HEK293 (cell line): ENCODE results near the gene DERL2.

Experiments used
- GLIS2 ChIP-seq: fragments of 450-650 bp; formaldehyde crosslinking; IDR thresholded peaks from 2 replicates; pipeline ENCODE4 v1.5.1; 2016; ENCODE audit warnings: missing biosample characterization, missing genetic modification characterization
- HOXC10 ChIP-seq: sonication (generic); formaldehyde crosslinking; IDR thresholded peaks from 2 replicates; pipeline ENCODE4 v1.8.1; 2023; ENCODE audit warnings: mild to moderate bottlenecking, missing genetic modification reagents
- KLF10 ChIP-seq: fragments of 450-650 bp; IDR thresholded peaks from 2 replicates; pipeline ENCODE4 v1.5.1; 2018; ENCODE audit warnings: missing biosample characterization, mild to moderate bottlenecking, missing genetic modification characterization
- OSR2 ChIP-seq: fragments of 450-650 bp; formaldehyde crosslinking; IDR thresholded peaks from 2 replicates; pipeline ENCODE4 v1.5.1; 2016; ENCODE audit warnings: missing biosample characterization, missing genetic modification characterization
- SCRT2 ChIP-seq: fragments of 450-650 bp; formaldehyde crosslinking; IDR thresholded peaks from 2 replicates; pipeline ENCODE4 v1.5.1; 2016; ENCODE audit warnings: missing biosample characterization, missing genetic modification characterization
- SP2 ChIP-seq: fragments of 450-650 bp; formaldehyde crosslinking; IDR thresholded peaks from 2 replicates; pipeline ENCODE4 v1.5.1; 2016; ENCODE audit warnings: missing biosample characterization, missing genetic modification characterization
- SP3 ChIP-seq: fragments of 450-650 bp; formaldehyde crosslinking; IDR thresholded peaks from 2 replicates; pipeline ENCODE4 v1.5.1; 2016; ENCODE audit warnings: missing biosample characterization, missing genetic modification characterization
- ZBTB8A ChIP-seq: fragments of 450-650 bp; formaldehyde crosslinking; IDR thresholded peaks from 2 replicates; pipeline ENCODE4 v1.5.1; 2016; ENCODE audit warnings: missing biosample characterization, missing genetic modification characterization
- ZIC2 ChIP-seq: fragments of 450-650 bp; formaldehyde crosslinking; IDR thresholded peaks from 2 replicates; pipeline ENCODE4 v1.5.1; 2016; ENCODE audit warnings: missing biosample characterization, missing genetic modification characterization
- ZNF24 ChIP-seq: fragments of 450-650 bp; formaldehyde crosslinking; IDR thresholded peaks from 2 replicates; pipeline ENCODE4 v1.5.1; 2016; ENCODE audit warnings: missing biosample characterization, missing genetic modification characterization
- ZNF248 ChIP-seq: fragments of 450-650 bp; formaldehyde crosslinking; IDR thresholded peaks from 2 replicates; pipeline ENCODE4 v1.5.1; 2017; ENCODE audit warnings: missing biosample characterization, missing genetic modification characterization
- ZNF394 ChIP-seq: fragments of 450-650 bp; formaldehyde crosslinking; IDR thresholded peaks from 2 replicates; pipeline ENCODE4 v1.5.1; 2016; ENCODE audit warnings: missing biosample characterization, missing genetic modification characterization, mild to moderate bottlenecking, moderate library complexity, borderline replicate concordance
- ZNF473 ChIP-seq: fragments of 450-650 bp; formaldehyde crosslinking; IDR thresholded peaks from 2 replicates; pipeline ENCODE4 v1.5.1; 2017; ENCODE audit warnings: missing biosample characterization, missing genetic modification characterization
- ZNF530 ChIP-seq: fragments of 450-650 bp; formaldehyde crosslinking; IDR thresholded peaks from 2 replicates; pipeline ENCODE4 v1.5.1; 2016; ENCODE audit warnings: low read depth, missing biosample characterization, missing genetic modification characterization
- ZNF561 ChIP-seq: fragments of 450-650 bp; IDR thresholded peaks from 2 replicates; pipeline ENCODE4 v1.5.1; 2018; ENCODE audit warnings: missing biosample characterization, missing genetic modification characterization, borderline replicate concordance
- ZNF626 ChIP-seq: fragments of 450-650 bp; sonication (Bioruptor Pico); formaldehyde crosslinking; IDR thresholded peaks from 2 replicates; pipeline ENCODE4 v1.5.1; 2018; ENCODE audit warnings: missing biosample characterization, missing genetic modification characterization, inconsistent platforms
- TF ChIP-seq, protein P1 (sequence below): fragments of 450-650 bp; formaldehyde crosslinking; conservative IDR thresholded peaks from 2 replicates; pipeline ENCODE4 v1.5.1; 2016; ENCODE audit warnings: low read depth, missing biosample characterization, missing genetic modification characterization
- TF ChIP-seq, protein P2 (sequence below): fragments of 450-650 bp; formaldehyde crosslinking; optimal IDR thresholded peaks from 2 replicates; pipeline ENCODE3; 2016; ENCODE audit warnings: missing biosample characterization, mild to moderate bottlenecking, missing genetic modification characterization
- TF ChIP-seq, protein P3 (sequence below): IDR thresholded peaks from 2 replicates; pipeline ENCODE4 v1.6.1; 2011; ENCODE audit warnings: mild to moderate bottlenecking, low read depth, low read length, borderline replicate concordance
- TF ChIP-seq, protein P4 (sequence below): fragments of 450-650 bp; formaldehyde crosslinking; IDR thresholded peaks from 2 replicates; pipeline ENCODE4 v1.5.1; 2016; ENCODE audit warnings: missing biosample characterization, missing genetic modification characterization
- TF ChIP-seq, protein P5 (sequence below): fragments of 450-650 bp; formaldehyde crosslinking; IDR thresholded peaks from 2 replicates; pipeline ENCODE4 v1.5.1; 2016; ENCODE audit warnings: missing biosample characterization, missing genetic modification characterization
- TF ChIP-seq, protein P6 (sequence below): fragments of 450-650 bp; formaldehyde crosslinking; IDR thresholded peaks from 2 replicates; pipeline ENCODE4 v1.5.1; 2017; ENCODE audit warnings: missing biosample characterization, missing genetic modification characterization
- TF ChIP-seq, protein P7 (sequence below): fragments of 450-650 bp; formaldehyde crosslinking; IDR thresholded peaks from 2 replicates; pipeline ENCODE4 v1.5.1; 2016; ENCODE audit warnings: missing biosample characterization, missing genetic modification characterization

Gene DERL2

DNA sequence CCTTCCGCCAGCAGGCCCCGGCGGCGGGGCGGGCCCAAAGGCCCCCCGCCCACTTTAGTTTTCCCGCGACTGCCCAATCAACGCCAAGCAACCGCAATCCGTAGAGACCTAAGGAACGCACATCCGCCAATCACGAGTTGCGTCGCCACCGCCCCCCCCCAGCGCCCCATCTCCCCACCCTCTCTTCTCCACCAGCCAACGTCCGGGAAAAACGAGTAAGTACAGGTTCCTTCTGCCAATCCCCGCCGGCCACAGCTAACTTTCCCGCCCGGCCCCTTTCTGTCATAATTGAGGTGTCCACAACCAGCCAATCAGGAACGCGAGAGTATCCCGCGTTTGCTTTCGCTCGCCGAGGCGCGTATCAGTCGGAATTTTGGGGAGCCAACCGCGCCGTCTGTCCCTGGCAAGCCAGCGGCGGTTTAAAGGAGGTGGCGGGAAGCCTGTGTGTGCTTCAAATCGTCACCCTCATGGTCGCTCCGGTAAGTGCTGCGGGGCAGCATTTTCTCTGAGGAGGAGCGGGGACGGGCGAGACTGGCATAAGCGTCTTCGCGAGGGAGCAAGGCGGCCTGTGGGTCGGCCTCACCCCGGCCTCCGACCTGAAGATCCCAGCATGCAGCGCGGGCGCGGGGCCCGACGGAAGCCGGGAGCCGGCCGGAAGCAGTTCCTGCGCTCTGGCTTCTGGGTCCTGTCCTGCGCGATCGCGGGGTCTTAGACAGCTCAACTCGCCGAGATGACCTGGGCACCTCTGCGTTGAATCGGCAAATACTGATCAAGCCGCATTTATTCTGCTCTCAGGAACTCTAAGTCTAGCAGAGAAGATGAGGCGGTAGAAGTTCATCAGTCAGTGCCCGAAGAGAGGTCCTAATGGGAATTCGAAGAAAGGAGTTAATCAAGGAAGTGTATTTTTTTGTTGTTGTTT, 487 bp upstream of the DERL2 start, which contains the start of gene MIS12 (continued):
- TF ChIP-seq, protein P1, sequence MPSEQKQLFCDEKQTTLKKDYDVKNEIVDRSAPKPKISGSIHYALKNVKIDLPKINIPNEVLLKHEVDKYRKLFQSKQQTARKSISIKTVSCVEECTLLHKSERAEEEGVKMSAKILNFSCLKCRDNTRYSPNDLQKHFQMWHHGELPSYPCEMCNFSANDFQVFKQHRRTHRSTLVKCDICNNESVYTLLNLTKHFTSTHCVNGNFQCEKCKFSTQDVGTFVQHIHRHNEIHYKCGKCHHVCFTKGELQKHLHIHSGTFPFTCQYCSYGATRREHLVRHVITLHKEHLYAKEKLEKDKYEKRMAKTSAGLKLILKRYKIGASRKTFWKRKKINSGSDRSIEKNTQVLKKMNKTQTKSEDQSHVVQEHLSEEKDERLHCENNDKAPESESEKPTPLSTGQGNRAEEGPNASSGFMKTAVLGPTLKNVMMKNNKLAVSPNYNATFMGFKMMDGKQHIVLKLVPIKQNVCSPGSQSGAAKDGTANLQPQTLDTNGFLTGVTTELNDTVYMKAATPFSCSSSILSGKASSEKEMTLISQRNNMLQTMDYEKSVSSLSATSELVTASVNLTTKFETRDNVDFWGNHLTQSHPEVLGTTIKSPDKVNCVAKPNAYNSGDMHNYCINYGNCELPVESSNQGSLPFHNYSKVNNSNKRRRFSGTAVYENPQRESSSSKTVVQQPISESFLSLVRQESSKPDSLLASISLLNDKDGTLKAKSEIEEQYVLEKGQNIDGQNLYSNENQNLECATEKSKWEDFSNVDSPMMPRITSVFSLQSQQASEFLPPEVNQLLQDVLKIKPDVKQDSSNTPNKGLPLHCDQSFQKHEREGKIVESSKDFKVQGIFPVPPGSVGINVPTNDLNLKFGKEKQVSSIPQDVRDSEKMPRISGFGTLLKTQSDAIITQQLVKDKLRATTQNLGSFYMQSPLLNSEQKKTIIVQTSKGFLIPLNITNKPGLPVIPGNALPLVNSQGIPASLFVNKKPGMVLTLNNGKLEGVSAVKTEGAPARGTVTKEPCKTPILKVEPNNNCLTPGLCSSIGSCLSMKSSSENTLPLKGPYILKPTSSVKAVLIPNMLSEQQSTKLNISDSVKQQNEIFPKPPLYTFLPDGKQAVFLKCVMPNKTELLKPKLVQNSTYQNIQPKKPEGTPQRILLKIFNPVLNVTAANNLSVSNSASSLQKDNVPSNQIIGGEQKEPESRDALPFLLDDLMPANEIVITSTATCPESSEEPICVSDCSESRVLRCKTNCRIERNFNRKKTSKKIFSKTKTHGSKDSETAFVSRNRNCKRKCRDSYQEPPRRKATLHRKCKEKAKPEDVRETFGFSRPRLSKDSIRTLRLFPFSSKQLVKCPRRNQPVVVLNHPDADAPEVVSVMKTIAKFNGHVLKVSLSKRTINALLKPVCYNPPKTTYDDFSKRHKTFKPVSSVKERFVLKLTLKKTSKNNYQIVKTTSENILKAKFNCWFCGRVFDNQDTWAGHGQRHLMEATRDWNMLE, result peak; percentile 93
- TF ChIP-seq, protein P2, sequence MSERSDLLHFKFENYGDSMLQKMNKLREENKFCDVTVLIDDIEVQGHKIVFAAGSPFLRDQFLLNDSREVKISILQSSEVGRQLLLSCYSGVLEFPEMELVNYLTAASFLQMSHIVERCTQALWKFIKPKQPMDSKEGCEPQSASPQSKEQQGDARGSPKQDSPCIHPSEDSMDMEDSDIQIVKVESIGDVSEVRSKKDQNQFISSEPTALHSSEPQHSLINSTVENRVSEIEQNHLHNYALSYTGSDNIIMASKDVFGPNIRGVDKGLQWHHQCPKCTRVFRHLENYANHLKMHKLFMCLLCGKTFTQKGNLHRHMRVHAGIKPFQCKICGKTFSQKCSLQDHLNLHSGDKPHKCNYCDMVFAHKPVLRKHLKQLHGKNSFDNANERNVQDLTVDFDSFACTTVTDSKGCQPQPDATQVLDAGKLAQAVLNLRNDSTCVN, result peak; percentile 85
- TF ChIP-seq, protein P3, sequence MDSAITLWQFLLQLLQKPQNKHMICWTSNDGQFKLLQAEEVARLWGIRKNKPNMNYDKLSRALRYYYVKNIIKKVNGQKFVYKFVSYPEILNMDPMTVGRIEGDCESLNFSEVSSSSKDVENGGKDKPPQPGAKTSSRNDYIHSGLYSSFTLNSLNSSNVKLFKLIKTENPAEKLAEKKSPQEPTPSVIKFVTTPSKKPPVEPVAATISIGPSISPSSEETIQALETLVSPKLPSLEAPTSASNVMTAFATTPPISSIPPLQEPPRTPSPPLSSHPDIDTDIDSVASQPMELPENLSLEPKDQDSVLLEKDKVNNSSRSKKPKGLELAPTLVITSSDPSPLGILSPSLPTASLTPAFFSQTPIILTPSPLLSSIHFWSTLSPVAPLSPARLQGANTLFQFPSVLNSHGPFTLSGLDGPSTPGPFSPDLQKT, result peak; percentile 29; the same call in 1 of the 2 replicates
- TF ChIP-seq ZNF626 (tag by site-specific recombination) (no peak), ZNF24 (tag by site-specific recombination) (peak; percentile 55; the same call in 1 of the 2 replicates), ZNF248 (tag by site-specific recombination) (no peak), ZNF561 (peak; percentile 93), OSR2 (peak; percentile 86), SP2 (tag by site-specific recombination) (peak; percentile 89), ZNF473 (tag by site-specific recombination) (no peak), SP3 (tag by site-specific recombination) (peak; percentile 76), SCRT2 (tag by site-specific recombination) (no peak; the same call in 1 of the 2 replicates), KLF10 (peak; percentile 84), ZBTB8A (peak; percentile 59; the same call in 1 of the 2 replicates), HOXC10 (CRISPR knock-in tag) (peak; percentile 96), ZNF530 (tag by site-specific recombination) (no peak), ZNF394 (tag by site-specific recombination) (peak; percentile 82), ZIC2 (tag by site-specific recombination) (0 out of 2 replicates have a peak, but pooled peaks have one; percentile 19), GLIS2 (tag by site-specific recombination) (peak; percentile 70)
- TF ChIP-seq, protein P4, sequence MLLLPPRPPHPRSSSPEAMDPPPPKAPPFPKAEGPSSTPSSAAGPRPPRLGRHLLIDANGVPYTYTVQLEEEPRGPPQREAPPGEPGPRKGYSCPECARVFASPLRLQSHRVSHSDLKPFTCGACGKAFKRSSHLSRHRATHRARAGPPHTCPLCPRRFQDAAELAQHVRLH (tag by site-specific recombination), result peak; percentile 91
- TF ChIP-seq, protein P5, sequence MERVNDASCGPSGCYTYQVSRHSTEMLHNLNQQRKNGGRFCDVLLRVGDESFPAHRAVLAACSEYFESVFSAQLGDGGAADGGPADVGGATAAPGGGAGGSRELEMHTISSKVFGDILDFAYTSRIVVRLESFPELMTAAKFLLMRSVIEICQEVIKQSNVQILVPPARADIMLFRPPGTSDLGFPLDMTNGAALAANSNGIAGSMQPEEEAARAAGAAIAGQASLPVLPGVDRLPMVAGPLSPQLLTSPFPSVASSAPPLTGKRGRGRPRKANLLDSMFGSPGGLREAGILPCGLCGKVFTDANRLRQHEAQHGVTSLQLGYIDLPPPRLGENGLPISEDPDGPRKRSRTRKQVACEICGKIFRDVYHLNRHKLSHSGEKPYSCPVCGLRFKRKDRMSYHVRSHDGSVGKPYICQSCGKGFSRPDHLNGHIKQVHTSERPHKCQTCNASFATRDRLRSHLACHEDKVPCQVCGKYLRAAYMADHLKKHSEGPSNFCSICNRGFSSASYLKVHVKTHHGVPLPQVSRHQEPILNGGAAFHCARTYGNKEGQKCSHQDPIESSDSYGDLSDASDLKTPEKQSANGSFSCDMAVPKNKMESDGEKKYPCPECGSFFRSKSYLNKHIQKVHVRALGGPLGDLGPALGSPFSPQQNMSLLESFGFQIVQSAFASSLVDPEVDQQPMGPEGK (tag by site-specific recombination), result peak; percentile 96
- TF ChIP-seq, protein P6, sequence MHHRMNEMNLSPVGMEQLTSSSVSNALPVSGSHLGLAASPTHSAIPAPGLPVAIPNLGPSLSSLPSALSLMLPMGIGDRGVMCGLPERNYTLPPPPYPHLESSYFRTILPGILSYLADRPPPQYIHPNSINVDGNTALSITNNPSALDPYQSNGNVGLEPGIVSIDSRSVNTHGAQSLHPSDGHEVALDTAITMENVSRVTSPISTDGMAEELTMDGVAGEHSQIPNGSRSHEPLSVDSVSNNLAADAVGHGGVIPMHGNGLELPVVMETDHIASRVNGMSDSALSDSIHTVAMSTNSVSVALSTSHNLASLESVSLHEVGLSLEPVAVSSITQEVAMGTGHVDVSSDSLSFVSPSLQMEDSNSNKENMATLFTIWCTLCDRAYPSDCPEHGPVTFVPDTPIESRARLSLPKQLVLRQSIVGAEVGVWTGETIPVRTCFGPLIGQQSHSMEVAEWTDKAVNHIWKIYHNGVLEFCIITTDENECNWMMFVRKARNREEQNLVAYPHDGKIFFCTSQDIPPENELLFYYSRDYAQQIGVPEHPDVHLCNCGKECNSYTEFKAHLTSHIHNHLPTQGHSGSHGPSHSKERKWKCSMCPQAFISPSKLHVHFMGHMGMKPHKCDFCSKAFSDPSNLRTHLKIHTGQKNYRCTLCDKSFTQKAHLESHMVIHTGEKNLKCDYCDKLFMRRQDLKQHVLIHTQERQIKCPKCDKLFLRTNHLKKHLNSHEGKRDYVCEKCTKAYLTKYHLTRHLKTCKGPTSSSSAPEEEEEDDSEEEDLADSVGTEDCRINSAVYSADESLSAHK (tag by site-specific recombination), result peak; percentile 57; the same call in 1 of the 2 replicates
- TF ChIP-seq, protein P7, sequence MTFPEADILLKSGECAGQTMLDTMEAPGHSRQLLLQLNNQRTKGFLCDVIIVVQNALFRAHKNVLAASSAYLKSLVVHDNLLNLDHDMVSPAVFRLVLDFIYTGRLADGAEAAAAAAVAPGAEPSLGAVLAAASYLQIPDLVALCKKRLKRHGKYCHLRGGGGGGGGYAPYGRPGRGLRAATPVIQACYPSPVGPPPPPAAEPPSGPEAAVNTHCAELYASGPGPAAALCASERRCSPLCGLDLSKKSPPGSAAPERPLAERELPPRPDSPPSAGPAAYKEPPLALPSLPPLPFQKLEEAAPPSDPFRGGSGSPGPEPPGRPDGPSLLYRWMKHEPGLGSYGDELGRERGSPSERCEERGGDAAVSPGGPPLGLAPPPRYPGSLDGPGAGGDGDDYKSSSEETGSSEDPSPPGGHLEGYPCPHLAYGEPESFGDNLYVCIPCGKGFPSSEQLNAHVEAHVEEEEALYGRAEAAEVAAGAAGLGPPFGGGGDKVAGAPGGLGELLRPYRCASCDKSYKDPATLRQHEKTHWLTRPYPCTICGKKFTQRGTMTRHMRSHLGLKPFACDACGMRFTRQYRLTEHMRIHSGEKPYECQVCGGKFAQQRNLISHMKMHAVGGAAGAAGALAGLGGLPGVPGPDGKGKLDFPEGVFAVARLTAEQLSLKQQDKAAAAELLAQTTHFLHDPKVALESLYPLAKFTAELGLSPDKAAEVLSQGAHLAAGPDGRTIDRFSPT (tag by site-specific recombination), result peak; percentile 77
